ENCODE results near the gene IZUMO4. TPM values are rescaled to one million over a fixed set of nuclear protein-coding genes. Genes with fewer than 3 reads are reported as not detected.

Gene IZUMO4
- total and polyA plus RNA-seq, 10 of the 15 experiments (the other 5 are each of a cell fraction or from before 2014, with no cell fraction given) = 0.53 to 27.1 (median 7.5) TPM

GRCh38 chr19:2060884-2061494 lies 35.7 kb upstream of the IZUMO4 start (continued):
- TF ChIP-seq MYB (IDR thresholded peaks at IDR 0.05; ENCODE audit: borderline replicate concordance, low read depth, low read length) = no peak
- no peak; the same call in 1 of the 2 replicates for TF ChIP-seq NFIC (IDR thresholded peaks at IDR 0.05; ENCODE audit: low read depth, low read length)
- TF ChIP-seq, protein P1, sequence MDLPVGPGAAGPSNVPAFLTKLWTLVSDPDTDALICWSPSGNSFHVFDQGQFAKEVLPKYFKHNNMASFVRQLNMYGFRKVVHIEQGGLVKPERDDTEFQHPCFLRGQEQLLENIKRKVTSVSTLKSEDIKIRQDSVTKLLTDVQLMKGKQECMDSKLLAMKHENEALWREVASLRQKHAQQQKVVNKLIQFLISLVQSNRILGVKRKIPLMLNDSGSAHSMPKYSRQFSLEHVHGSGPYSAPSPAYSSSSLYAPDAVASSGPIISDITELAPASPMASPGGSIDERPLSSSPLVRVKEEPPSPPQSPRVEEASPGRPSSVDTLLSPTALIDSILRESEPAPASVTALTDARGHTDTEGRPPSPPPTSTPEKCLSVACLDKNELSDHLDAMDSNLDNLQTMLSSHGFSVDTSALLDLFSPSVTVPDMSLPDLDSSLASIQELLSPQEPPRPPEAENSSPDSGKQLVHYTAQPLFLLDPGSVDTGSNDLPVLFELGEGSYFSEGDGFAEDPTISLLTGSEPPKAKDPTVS (IDR thresholded peaks at IDR 0.05; ENCODE audit: low read depth, low read length) = no peak
- no peak for TF ChIP-seq BMI1 (IDR thresholded peaks at IDR 0.05; ENCODE audit: borderline replicate concordance)
- TF ChIP-seq IRF4 (IDR thresholded peaks at IDR 0.05; ENCODE audit: low read depth, low read length) = no peak
- peak; percentile 87 to 89 for TF ChIP-seq BHLHE40 (IDR thresholded peaks at IDR 0.05; ENCODE audit: borderline replicate concordance in 1 of 2, low read depth in 2 of 2, low read length in 1 of 2)
- TF ChIP-seq PBX3 (IDR thresholded peaks at IDR 0.05; ENCODE audit: insufficient replicate concordance, low read depth, low read length) = no peak
- no peak for TF ChIP-seq GABPA (IDR thresholded peaks at IDR 0.05; ENCODE audit: low read depth)
- TF ChIP-seq, protein P2, sequence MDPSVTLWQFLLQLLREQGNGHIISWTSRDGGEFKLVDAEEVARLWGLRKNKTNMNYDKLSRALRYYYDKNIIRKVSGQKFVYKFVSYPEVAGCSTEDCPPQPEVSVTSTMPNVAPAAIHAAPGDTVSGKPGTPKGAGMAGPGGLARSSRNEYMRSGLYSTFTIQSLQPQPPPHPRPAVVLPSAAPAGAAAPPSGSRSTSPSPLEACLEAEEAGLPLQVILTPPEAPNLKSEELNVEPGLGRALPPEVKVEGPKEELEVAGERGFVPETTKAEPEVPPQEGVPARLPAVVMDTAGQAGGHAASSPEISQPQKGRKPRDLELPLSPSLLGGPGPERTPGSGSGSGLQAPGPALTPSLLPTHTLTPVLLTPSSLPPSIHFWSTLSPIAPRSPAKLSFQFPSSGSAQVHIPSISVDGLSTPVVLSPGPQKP (IDR thresholded peaks at IDR 0.05; ENCODE audit: low read depth, low read length) = no peak
- 0 out of 2 replicates have a peak, but pooled peaks have one; percentile 10 for TF ChIP-seq YY1 (IDR thresholded peaks at IDR 0.05; ENCODE audit: low read depth, low read length)
- TF ChIP-seq ZNF24 (IDR thresholded peaks at IDR 0.05) = peak; percentile 41; the same call in 1 of the 2 replicates
- TF ChIP-seq NFXL1 (IDR thresholded peaks at IDR 0.05; ENCODE audit: borderline replicate concordance) = 0 out of 2 replicates have a peak, but pooled peaks have one; percentile 36
- no peak for TF ChIP-seq JUND (IDR thresholded peaks at IDR 0.05; ENCODE audit: low read depth, low read length)
- TF ChIP-seq NR2C1 (IDR thresholded peaks at IDR 0.05) = peak; percentile 41; the same call in 1 of the 2 replicates
- peak; percentile 67 for TF ChIP-seq ZNF687 (IDR thresholded peaks at IDR 0.05)
- TF ChIP-seq NFYA (IDR thresholded peaks at IDR 0.05; ENCODE audit: borderline replicate concordance, low read depth, low read length) = no peak
- no peak for TF ChIP-seq USF1 (IDR thresholded peaks at IDR 0.05; ENCODE audit: borderline replicate concordance, extremely low read length, insufficient read depth, low read depth, low read length)
- TF ChIP-seq IRF5 (IDR thresholded peaks at IDR 0.05; ENCODE audit: borderline replicate concordance) = no peak
- peak; percentile 74; the same call in 1 of the 2 replicates for TF ChIP-seq POLR2A (IDR thresholded peaks at IDR 0.05; ENCODE audit: low read depth, low read length)

Measured in GM12878 (cell line).